HCT116 (cell line): ENCODE measurements around the gene POLE. TPM values are rescaled to one million over a fixed set of nuclear protein-coding genes. Genes with fewer than 3 reads are reported as not detected.

ENCODE experiments used
- ATAC-seq: fragments of 200-7000 bp; cut with Tn5 transposase; 2 replicates; pipeline ENCODE4 v1.9.1; 2020; ENCODE audit warnings: mild to moderate bottlenecking, moderate library complexity
- BruUV-seq: library from RNA; stranded (reverse); fragments of 400-500 nt; replicated peaks from 2 replicates; lab custom pipeline; 2021; lab: Mats Ljungman, UMichigan
- CTCF ChIA-PET: fragments of 300-600 bp; sonication (Branson Sonifier 250); formaldehyde crosslinking; loops from one replicate; lab custom pipeline; 2021; ENCODE audit warnings: antibody characterized with exemption; lab: Charles Lee
- POLR2A ChIA-PET: fragments of 300-600, 350-600 bp; sonication (Branson Sonifier 250); formaldehyde crosslinking; loops from one replicate; lab custom pipeline; 2021; ENCODE audit warnings: antibody characterized with exemption; lab: Charles Lee
- RAD21 ChIA-PET, 2 experiments: fragments of 300-600 bp; sonication (Branson Sonifier 250); formaldehyde crosslinking; loops; one replicate each; lab custom pipeline; 2023; ENCODE audit warnings: low total read pairs in 2 of 2; ENCODE audit not compliant: uncharacterized antibody in 2 of 2, unreplicated experiment in 2 of 2, low non-redundant PET in 1 of 2; lab: Charles Lee
- DNase-seq: peaks from one replicate; pipeline ENCODE4 v3.0.0-alpha.2; 2010; ENCODE audit warnings: low read depth, low spot score
- H2AFZ ChIP-seq: fragments of 200-600 bp; shearing (Covaris generic), sonication (generic); 2 replicates; pipeline ENCODE4 v1.6.1; 2017; ENCODE audit warnings: low read depth, mixed run types, mixed read lengths, antibody characterized with exemption, low read length; ENCODE audit not compliant: poor library complexity, severe bottlenecking
- H3K27ac ChIP-seq: 2 replicates; pipeline ENCODE4 v1.5.1; 2012; ENCODE audit warnings: low read depth, low read length
- H3K27me3 ChIP-seq: fragments of 200-600 bp; sonication (generic); 2 replicates; pipeline ENCODE4 v1.6.1; 2016; ENCODE audit warnings: mixed run types, low read length, mixed read lengths; ENCODE audit not compliant: insufficient read depth
- H3K36me3 ChIP-seq, 2 experiments: fragments of 200-500 bp in 1 of 2; fragments of 200-600 bp in 1 of 2; sonication (Bioruptor generic) in 1 of 2; sonication (generic) in 1 of 2; 2 replicates each; pipeline versions ENCODE4 v1.5.1 to v1.6.1; 2014 to 2016; ENCODE audit warnings: low read length in 2 of 2, inconsistent platforms in 1 of 2, mixed read lengths in 1 of 2, mixed run types in 1 of 2; ENCODE audit not compliant: insufficient read depth in 2 of 2, control insufficient read depth in 1 of 2
- H3K4me1 ChIP-seq, 2 experiments: fragments of 200-600 bp in 1 of 2; sonication (generic) in 1 of 2; 2 replicates each; pipeline versions ENCODE4 v1.5.1 to v1.6.1; 2012 to 2017; ENCODE audit warnings: low read length in 2 of 2, inconsistent platforms in 1 of 2, mild to moderate bottlenecking in 1 of 2, mixed read lengths in 1 of 2, mixed run types in 1 of 2, moderate library complexity in 1 of 2; ENCODE audit not compliant: insufficient read depth in 2 of 2, control insufficient read depth in 1 of 2
- H3K4me2 ChIP-seq: fragments of 200-600 bp; sonication (generic); 2 replicates; pipeline ENCODE4 v1.6.1; 2017; ENCODE audit warnings: mixed run types, low read length, mixed read lengths
- H3K4me3 ChIP-seq, 2 experiments: fragments of 200-600 bp in 1 of 2; sonication (generic) in 1 of 2; replicated peaks in 1 of 2; 2 replicates each; pipeline ENCODE4 v1.5.1; 2011 to 2016; ENCODE audit warnings: low read length in 2 of 2, control low read depth in 1 of 2, low read depth in 1 of 2, mild to moderate bottlenecking in 1 of 2, mixed read lengths in 1 of 2, mixed run types in 1 of 2
- H3K79me2 ChIP-seq: fragments of 200-600 bp; sonication (generic); 2 replicates; pipeline ENCODE4 v1.6.1; 2017; ENCODE audit warnings: mild to moderate bottlenecking, mixed run types, low read length, moderate library complexity, mixed read lengths; ENCODE audit not compliant: insufficient read depth
- H3K9ac ChIP-seq: fragments of 200-600 bp; sonication (generic); 2 replicates; pipeline ENCODE4 v1.6.1; 2016; ENCODE audit warnings: low read length, mixed read lengths
- H3K9me2 ChIP-seq: fragments of 200-600 bp; sonication (generic), shearing (Covaris generic); 2 replicates; pipeline ENCODE4 v1.6.1; 2017; ENCODE audit warnings: mixed run types, mild to moderate bottlenecking, moderate library complexity; ENCODE audit not compliant: insufficient read depth
- H3K9me3 ChIP-seq, 2 experiments: fragments of 200-500 bp in 1 of 2; fragments of 200-600 bp in 1 of 2; sonication (Bioruptor generic) in 1 of 2; sonication (generic) in 1 of 2; 2 replicates each; pipeline ENCODE4 v1.6.1; 2014 to 2017; ENCODE audit warnings: low read length in 2 of 2, mixed read lengths in 2 of 2, inconsistent platforms in 1 of 2, low read depth in 1 of 2, mild to moderate bottlenecking in 1 of 2, mixed run types in 1 of 2, moderate library complexity in 1 of 2; ENCODE audit not compliant: control insufficient read depth in 1 of 2, insufficient read depth in 1 of 2
- H4K20me1 ChIP-seq: fragments of 200-600 bp; sonication (generic), shearing (Covaris generic); 2 replicates; pipeline ENCODE4 v1.6.1; 2017; ENCODE audit warnings: mixed run types, mild to moderate bottlenecking, moderate library complexity; ENCODE audit not compliant: insufficient read depth
- CBX3 ChIP-seq: IDR thresholded peaks from 2 replicates; pipeline ENCODE4 v1.6.1; 2012; ENCODE audit warnings: low read depth
- CEBPB ChIP-seq: IDR thresholded peaks from 2 replicates; pipeline ENCODE4 v1.6.1; 2012; ENCODE audit warnings: low read depth
- EGR1 ChIP-seq: IDR thresholded peaks from 2 replicates; pipeline ENCODE4 v1.6.1; 2012; ENCODE audit warnings: low read depth
- EZH2 ChIP-seq: fragments of 200-600 bp; sonication (generic); IDR thresholded peaks from 2 replicates; pipeline ENCODE4 v1.6.1; 2017; ENCODE audit warnings: antibody characterized with exemption, mixed run types
- EZH2phosphoT487 ChIP-seq: fragments of 200-600 bp; IDR thresholded peaks from 2 replicates; pipeline ENCODE4 v1.6.1; 2018; ENCODE audit warnings: antibody characterized with exemption, borderline replicate concordance
- JUND ChIP-seq: IDR thresholded peaks from 2 replicates; pipeline ENCODE4 v1.6.1; 2012
- POLR2A ChIP-seq: IDR thresholded peaks from 2 replicates; pipeline ENCODE4 v1.7.0; 2011; ENCODE audit warnings: borderline replicate concordance; ENCODE audit not compliant: insufficient read depth, insufficient read length; ENCODE audit errors: extremely low read depth
- POLR2AphosphoS5 ChIP-seq: IDR thresholded peaks from 2 replicates; pipeline ENCODE4 v1.6.1; 2011; ENCODE audit warnings: mild to moderate bottlenecking, low read depth, low read length, moderate library complexity
- RAD21 ChIP-seq: IDR thresholded peaks from 2 replicates; pipeline ENCODE4 v1.6.1; 2012; ENCODE audit warnings: low read depth, mild to moderate bottlenecking
- SIN3A ChIP-seq: IDR thresholded peaks from 2 replicates; pipeline ENCODE4 v1.6.1; 2012; ENCODE audit warnings: low read depth
- SP1 ChIP-seq: IDR thresholded peaks from 2 replicates; pipeline ENCODE4 v1.6.1; 2012; ENCODE audit warnings: low read depth
- SRF ChIP-seq: IDR thresholded peaks from 2 replicates; pipeline ENCODE4 v1.6.1; 2012; ENCODE audit warnings: low read depth
- TCF7L2 ChIP-seq: IDR thresholded peaks from 2 replicates; pipeline ENCODE4 v1.7.0; 2011; ENCODE audit warnings: borderline replicate concordance, inconsistent platforms; ENCODE audit not compliant: insufficient read depth, insufficient read length; ENCODE audit errors: extremely low read depth
- YY1 ChIP-seq: IDR thresholded peaks from 2 replicates; pipeline ENCODE4 v1.6.1; 2011; ENCODE audit warnings: low read length, low read depth, moderate library complexity, mild to moderate bottlenecking; ENCODE audit not compliant: insufficient replicate concordance; ENCODE audit errors: extremely low read depth
- ZFX ChIP-seq: fragments of 450-650 bp; IDR thresholded peaks from 2 replicates; pipeline ENCODE4 v1.6.1; 2017
- ZNF274 ChIP-seq: fragments of 200-500 bp; sonication (Bioruptor generic); IDR thresholded peaks from 2 replicates; pipeline ENCODE4 v1.6.1; 2014; ENCODE audit warnings: mild to moderate bottlenecking, low read depth, low read length, inconsistent platforms
- intact Hi-C: fragments of 100-400 bp; cut with micrococcal nuclease; formaldehyde crosslinking; loops from 2 replicates; pipeline ENCODE4 v1.10.0; 2022
- total RNA-seq: library from RNA; stranded (reverse); gene quantifications from one replicate; pipeline ENCODE4 v1.2.1, GENCODE V29; 2021; ENCODE audit not compliant: unreplicated experiment
- TF ChIP-seq, protein P1 (sequence below): IDR thresholded peaks from 2 replicates; pipeline ENCODE4 v1.6.1; 2012; ENCODE audit warnings: low read depth
- TF ChIP-seq, protein P2 (sequence below): IDR thresholded peaks from 2 replicates; pipeline ENCODE4 v1.6.1; 2011; ENCODE audit warnings: mild to moderate bottlenecking, low read length, moderate library complexity; ENCODE audit not compliant: insufficient replicate concordance; ENCODE audit errors: extremely low read depth
- TF ChIP-seq, protein P3 (sequence below), 3 experiments: fragments of 200-600 bp in 1 of 3; sonication (generic) in 1 of 3; IDR thresholded peaks in 2 of 3; conservative IDR thresholded peaks in 1 of 3; 2 replicates each; pipeline ENCODE4 v1.5.1; 2012 to 2017; ENCODE audit warnings: low read depth in 2 of 3, low read length in 2 of 3, antibody characterized with exemption in 1 of 3, borderline replicate concordance in 1 of 3, control low read depth in 1 of 3, mild to moderate bottlenecking in 1 of 3, mixed read lengths in 1 of 3, mixed run types in 1 of 3, moderate library complexity in 1 of 3; ENCODE audit not compliant: insufficient read depth in 1 of 3

The POLE gene
- total RNA-seq, 1 experiment from 2014 or later, result 128 TPM

DNA sequence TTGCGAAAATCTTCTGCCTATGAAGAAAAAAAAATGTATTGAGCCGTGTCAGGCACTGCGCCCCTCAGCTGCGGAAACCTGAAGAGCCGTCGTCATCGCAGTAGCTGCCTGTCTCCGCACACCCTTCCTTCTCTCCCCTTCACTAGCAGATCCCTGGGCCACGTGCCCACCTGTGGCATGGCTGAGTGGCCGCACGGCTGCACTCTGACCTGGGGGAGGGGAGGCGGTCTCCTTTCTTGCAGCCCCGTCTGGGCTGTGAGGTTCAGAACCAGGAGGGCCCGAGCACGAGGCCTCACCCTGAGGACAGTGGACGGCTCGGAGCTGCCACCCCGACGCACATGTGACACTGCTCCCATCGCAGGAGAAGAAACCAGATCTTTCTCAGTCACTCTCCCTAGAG lies 48.4 kb upstream of the POLE start:
- BruUV-seq, result no TSS peak
- Histone ChIP-seq H3K27me3 (no peaks in the 10 kb centered on the region), H3K36me3 (peaks cover 47 to 54% of the 10 kb centered on the region in 2 experiments), H3K79me2 (0 out of 2 replicates have a peak, but pooled peaks cover 5% of the 10 kb centered on the region), H3K9me3 (no peaks in the 10 kb centered on the region), H3K9me2 (no peaks in the 10 kb centered on the region), H2AFZ (no peak overlapping the region), H4K20me1 (no peaks in the 10 kb centered on the region), H3K4me1 (no peaks in the 10 kb centered on the region), H3K9ac (no peak overlapping the region), H3K27ac (no peak overlapping the region), H3K4me2 (no peak overlapping the region), H3K4me3 (no peak overlapping the region)
- RAD21 ChIA-PET, result no interaction called here
- intact Hi-C loops, result no loop called here
- ATAC-seq (0 out of 2 replicates have a peak, but pooled peaks have one; percentile 11), DNase-seq (no peak)
- CTCF ChIA-PET, result no interaction called here
- TF ChIP-seq CBX3 (no peak), POLR2A (no peak), JUND (no peak), EZH2 (no peak), EZH2phosphoT487 (no peak), ZNF274 (no peak), EGR1 (no peak), CEBPB (no peak), RAD21 (no peak), SP1 (no peak), POLR2AphosphoS5 (no peak), SRF (no peak), TCF7L2 (no peak), YY1 (no peak), ZFX (no peak), SIN3A (no peak)
- TF ChIP-seq, protein P1, sequence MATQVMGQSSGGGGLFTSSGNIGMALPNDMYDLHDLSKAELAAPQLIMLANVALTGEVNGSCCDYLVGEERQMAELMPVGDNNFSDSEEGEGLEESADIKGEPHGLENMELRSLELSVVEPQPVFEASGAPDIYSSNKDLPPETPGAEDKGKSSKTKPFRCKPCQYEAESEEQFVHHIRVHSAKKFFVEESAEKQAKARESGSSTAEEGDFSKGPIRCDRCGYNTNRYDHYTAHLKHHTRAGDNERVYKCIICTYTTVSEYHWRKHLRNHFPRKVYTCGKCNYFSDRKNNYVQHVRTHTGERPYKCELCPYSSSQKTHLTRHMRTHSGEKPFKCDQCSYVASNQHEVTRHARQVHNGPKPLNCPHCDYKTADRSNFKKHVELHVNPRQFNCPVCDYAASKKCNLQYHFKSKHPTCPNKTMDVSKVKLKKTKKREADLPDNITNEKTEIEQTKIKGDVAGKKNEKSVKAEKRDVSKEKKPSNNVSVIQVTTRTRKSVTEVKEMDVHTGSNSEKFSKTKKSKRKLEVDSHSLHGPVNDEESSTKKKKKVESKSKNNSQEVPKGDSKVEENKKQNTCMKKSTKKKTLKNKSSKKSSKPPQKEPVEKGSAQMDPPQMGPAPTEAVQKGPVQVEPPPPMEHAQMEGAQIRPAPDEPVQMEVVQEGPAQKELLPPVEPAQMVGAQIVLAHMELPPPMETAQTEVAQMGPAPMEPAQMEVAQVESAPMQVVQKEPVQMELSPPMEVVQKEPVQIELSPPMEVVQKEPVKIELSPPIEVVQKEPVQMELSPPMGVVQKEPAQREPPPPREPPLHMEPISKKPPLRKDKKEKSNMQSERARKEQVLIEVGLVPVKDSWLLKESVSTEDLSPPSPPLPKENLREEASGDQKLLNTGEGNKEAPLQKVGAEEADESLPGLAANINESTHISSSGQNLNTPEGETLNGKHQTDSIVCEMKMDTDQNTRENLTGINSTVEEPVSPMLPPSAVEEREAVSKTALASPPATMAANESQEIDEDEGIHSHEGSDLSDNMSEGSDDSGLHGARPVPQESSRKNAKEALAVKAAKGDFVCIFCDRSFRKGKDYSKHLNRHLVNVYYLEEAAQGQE, result no peak
- TF ChIP-seq, protein P2, sequence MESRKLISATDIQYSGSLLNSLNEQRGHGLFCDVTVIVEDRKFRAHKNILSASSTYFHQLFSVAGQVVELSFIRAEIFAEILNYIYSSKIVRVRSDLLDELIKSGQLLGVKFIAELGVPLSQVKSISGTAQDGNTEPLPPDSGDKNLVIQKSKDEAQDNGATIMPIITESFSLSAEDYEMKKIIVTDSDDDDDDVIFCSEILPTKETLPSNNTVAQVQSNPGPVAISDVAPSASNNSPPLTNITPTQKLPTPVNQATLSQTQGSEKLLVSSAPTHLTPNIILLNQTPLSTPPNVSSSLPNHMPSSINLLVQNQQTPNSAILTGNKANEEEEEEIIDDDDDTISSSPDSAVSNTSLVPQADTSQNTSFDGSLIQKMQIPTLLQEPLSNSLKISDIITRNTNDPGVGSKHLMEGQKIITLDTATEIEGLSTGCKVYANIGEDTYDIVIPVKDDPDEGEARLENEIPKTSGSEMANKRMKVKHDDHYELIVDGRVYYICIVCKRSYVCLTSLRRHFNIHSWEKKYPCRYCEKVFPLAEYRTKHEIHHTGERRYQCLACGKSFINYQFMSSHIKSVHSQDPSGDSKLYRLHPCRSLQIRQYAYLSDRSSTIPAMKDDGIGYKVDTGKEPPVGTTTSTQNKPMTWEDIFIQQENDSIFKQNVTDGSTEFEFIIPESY, result no peak
- TF ChIP-seq, protein P3, sequence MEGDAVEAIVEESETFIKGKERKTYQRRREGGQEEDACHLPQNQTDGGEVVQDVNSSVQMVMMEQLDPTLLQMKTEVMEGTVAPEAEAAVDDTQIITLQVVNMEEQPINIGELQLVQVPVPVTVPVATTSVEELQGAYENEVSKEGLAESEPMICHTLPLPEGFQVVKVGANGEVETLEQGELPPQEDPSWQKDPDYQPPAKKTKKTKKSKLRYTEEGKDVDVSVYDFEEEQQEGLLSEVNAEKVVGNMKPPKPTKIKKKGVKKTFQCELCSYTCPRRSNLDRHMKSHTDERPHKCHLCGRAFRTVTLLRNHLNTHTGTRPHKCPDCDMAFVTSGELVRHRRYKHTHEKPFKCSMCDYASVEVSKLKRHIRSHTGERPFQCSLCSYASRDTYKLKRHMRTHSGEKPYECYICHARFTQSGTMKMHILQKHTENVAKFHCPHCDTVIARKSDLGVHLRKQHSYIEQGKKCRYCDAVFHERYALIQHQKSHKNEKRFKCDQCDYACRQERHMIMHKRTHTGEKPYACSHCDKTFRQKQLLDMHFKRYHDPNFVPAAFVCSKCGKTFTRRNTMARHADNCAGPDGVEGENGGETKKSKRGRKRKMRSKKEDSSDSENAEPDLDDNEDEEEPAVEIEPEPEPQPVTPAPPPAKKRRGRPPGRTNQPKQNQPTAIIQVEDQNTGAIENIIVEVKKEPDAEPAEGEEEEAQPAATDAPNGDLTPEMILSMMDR (IDR thresholded peaks at IDR 0.05 in 2 of 3, conservative IDR thresholded peaks at IDR 0.05 in 1 of 3; ENCODE audit: borderline replicate concordance in 1 of 3, insufficient read depth in 1 of 3, low read depth in 2 of 3, low read length in 2 of 3), result no peak
- POLR2A ChIA-PET, result no interaction called here
